IPS-NIHi7 (cell line): ENCODE data around the gene TNFRSF8.
A peak's percentile ranks its signal among the peaks of the same experiment; 100 is the strongest.
"Not testable (repeated sequence)": the region's sequence is repeated elsewhere in the genome, so short reads cannot be mapped to it uniquely, and the experiment has no call there.

Experiments
- DNase-seq: peaks from one replicate; pipeline ENCODE4 v3.0.0; 2012; ENCODE audit warnings: mixed read lengths; ENCODE audit errors: extremely low spot score

TNFRSF8 gene

DNA sequence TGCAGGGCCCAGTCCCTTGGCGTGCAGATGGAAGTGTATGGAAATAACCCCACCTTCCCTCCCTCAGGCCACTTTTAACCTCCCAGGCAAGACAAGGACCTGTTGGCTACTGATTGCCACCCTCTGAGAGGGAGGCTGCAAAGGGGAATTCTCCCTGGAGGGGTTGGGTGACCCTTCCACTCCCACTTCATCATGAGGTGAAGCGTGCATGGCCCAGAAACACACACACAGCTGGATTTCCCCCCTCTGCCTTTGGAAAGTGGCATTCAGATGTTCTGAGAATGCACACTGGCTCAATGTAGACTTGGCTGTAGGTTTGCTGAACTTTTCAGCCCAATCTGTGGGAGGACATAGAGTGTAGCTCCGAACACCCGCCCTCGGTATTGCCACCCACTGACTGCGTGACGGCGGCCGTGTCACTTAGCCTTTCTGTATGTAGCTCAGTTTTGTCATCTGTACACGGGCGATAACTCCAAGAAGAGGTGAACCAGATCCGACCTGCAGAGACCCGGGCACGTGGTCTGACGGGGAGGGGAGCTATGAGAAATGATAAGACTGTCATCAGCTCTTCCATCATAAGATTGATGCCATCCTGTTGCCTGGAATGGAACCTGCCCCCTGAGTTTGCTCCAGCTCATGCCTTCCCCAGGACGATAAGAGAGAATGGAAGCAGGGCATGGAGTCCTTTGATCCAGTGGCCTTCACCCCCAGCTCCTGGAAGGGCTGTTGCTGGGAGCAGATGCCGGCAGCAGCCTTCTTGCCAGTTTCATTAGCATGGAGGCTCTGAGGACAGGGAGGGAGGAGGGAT, 24.5 kb upstream of the TNFRSF8 start:
- DNase-seq: no peak

GRCh38 chr1:12039164-12039525, 24.0 kb upstream of the TNFRSF8 start:
- no peak for DNase-seq

GRCh38 chr1:12039824-12040456, 23.2 kb upstream of the TNFRSF8 start:
- not testable (repeated sequence) for DNase-seq

GRCh38 chr1:12040457-12041051, 22.5 kb upstream of the TNFRSF8 start:
- no peak for DNase-seq

GRCh38 chr1:12044187-12044877, 18.8 kb upstream of the TNFRSF8 start:
- DNase-seq: not testable (repeated sequence)

DNA sequence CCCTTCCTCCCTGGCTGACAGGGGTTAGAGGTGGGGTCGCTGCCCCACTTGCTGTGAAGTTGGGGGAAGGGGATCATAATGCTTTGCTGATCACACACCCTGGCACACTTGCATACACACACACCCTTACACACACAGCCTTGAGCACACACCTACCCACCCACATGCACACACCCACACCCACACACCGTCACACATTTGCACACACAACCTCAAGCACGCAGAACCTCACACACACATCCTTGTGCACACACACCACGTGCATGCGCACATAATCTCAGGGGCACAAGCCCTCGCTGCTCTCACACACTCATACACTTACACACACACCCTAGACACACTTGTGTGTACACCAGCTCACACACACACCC, 16.4 kb upstream of the TNFRSF8 start:
- DNase-seq: no peak

GRCh38 chr1:12047120-12047876, 15.8 kb upstream of the TNFRSF8 start:
- DNase-seq: no peak

- no peak for DNase-seq
Observed at GRCh38 chr1:12048372-12048771, 14.7 kb upstream of the TNFRSF8 start.

GRCh38 chr1:12049616-12050015, 13.5 kb upstream of the TNFRSF8 start:
- no peak for DNase-seq

- no peak for DNase-seq
Observed at GRCh38 chr1:12051361-12051760, 11.7 kb upstream of the TNFRSF8 start.

DNA sequence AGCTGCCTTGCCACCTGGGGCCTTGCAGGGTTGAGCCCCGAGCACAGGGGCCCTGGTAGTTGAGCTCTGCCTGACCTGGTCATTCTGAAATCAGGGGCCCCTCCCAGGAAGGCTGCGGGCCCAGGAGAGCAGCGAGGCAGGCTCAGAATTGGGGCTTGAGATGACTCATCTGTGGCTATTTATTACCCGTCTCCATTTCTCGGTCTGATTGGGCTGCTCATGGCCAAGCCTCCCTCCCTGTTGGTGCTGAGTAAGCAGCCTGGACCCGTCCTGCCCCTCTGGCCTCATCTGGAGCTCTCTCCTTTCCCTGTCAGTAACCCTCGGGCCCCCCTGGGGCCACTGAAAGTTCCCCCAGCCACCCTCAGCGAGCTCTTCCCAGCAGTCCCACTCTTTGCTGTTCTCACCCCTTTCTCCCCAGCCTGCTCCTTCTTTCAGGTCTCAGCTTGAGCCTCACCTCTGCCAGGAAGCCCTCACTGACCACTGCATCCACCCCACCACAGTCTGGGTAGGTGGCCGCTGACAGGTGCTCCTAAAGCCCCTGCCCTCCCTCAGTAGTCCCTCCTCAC, 11.0 kb upstream of the TNFRSF8 start:
- peak; percentile 68 for DNase-seq

GRCh38 chr1:12052997-12053686, 10.0 kb upstream of the TNFRSF8 start:
- no peak for DNase-seq

DNA sequence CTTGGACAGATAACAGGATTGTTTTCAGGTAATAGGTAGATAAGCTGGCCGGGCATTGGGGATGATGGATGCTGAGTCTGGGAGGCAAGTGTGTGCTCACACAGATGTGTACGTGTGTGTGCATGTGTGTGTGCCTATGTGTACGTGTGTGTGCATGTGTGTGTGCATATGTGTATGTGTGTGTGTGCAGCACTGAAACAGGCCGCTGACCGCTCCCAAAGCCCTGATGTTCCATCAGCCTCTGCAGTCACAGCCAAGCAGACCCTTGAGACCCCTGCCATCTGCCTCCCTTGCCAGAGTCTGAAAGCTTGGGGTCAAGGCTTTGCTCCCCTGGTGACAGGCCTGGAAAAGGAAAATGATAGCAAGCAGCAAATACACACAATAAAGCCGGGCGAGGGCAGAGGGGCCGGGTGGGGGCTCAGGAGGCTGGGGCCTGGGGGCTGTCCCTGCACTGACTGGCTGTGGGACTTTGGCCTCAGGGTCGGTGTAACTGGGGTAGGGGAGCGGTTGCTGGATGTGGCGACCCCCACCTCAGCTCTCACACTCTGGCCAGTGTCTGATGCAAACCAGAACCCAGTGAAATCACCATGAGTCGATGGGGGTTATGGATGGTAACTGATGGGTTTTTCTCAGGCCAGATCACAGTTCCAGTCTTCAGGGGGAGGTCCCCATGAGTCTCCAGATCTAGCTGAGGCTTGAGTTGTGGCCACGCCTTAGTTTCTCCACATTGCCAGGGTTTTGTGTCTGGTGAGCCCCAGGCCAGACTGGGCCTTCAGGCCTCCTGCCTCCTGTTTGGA, 9.2 kb upstream of the TNFRSF8 start:
- no peak for DNase-seq

GRCh38 chr1:12055259-12055658, 7.8 kb upstream of the TNFRSF8 start:
- DNase-seq: no peak

DNA sequence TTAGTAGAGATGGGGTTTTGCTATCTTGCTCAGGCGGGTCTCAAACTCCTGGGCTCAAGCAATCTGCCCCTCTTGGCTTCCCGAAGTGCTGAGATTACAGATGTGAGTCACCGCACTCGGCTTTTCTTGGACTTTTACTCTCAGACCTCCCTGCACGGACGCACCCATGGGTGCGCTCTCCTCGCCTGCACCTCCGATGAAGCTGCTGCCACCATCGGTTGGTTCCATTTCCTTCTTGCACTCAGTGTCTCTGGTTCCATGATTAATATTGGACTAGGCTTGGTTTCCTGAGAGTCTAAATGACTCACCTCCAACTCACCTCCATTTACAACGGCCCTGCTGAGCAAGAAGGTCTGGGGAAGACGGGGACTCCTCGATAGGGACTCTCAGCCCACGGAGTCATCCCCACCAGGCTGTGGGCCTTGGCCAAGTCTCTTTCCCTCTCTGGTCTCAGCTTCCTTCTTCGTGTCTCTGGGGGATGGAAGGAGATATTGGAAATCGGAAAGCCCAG, 6.7 kb upstream of the TNFRSF8 start:
- DNase-seq: no peak

- no peak for DNase-seq
Observed at GRCh38 chr1:12057382-12057781, 5.7 kb upstream of the TNFRSF8 start.

DNA sequence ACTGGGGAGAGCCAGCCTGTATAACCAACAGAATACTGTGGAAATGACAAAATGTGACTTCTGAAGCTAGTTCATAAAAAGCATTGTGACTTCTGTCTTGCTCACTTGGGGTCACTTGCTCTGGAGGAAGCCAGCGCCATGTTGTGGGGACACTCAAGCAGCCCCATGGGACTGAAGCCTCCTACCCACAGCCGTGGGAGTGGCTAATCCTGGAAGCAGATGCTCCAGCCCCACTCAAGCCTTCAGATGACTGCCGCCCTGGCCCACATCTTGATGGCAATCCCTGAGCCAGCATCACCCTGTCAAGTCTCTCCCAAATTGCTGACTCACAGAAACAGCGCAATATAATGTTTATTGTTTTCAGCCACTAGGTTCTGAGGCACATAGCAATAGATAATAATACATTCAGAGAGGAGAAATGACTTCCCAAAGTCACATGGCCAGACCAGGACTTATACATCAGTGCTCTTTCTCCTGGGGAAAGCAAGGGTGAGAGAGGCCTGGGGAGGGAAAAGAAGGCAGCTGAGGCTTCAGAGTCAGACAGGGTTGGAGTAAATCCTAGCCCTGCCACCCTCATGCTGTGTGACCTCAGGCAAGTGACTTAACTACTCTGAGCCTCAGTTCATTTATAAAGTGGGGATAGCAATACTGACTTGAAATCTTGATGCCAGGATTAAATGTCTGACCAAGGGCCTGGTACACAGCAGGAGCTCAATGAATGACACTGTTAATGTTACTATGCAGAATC, 5.0 kb upstream of the TNFRSF8 start:
- DNase-seq: no peak

GRCh38 chr1:12059226-12059625, 3.9 kb upstream of the TNFRSF8 start:
- no peak for DNase-seq
